H1 (cell line): ENCODE results near the gene PRDM2. TPM values are rescaled to one million over a fixed set of nuclear protein-coding genes. Genes with fewer than 3 reads are reported as not detected.

ENCODE experiments used
- GTF2F1 ChIP-seq: IDR thresholded peaks from 2 replicates; pipeline ENCODE4 v1.6.1; 2012; ENCODE audit warnings: low read depth, low read length, improper control_type of control experiment, borderline replicate concordance
- KDM4A ChIP-seq: IDR thresholded peaks from one replicate; pipeline ENCODE4 v1.7.1; 2012; ENCODE audit warnings: low read depth, mild to moderate bottlenecking, moderate library complexity, low read length, inconsistent platforms; ENCODE audit not compliant: severe bottlenecking
- RXRA ChIP-seq: IDR thresholded peaks from 2 replicates; pipeline ENCODE4 v1.6.1; 2011; ENCODE audit warnings: low read depth, mild to moderate bottlenecking, low read length, moderate library complexity; ENCODE audit not compliant: insufficient read depth
- SAP30 ChIP-seq: fragments of 300-600 bp; sonication (generic); IDR thresholded peaks from 2 replicates; pipeline ENCODE4 v1.7.1; 2012; ENCODE audit warnings: low read length, moderate library complexity, mild to moderate bottlenecking, inconsistent platforms; ENCODE audit not compliant: insufficient read depth, insufficient replicate concordance
- USF2 ChIP-seq: IDR thresholded peaks from 2 replicates; pipeline ENCODE4 v1.6.1; 2011; ENCODE audit warnings: low read length, improper control_type of control experiment
- polyA plus RNA-seq, 7 experiments: library from polyadenylated mRNA; depleted of rRNA in 3 of 7; stranded (reverse) in 5 of 7; unstranded in 2 of 7; fragments of >200 nt in 5 of 7; fragments of 200-250 nt in 2 of 7; gene quantifications; 1 replicate in 5 of 7; 2 replicates in 1 of 7; 4 replicates in 1 of 7; pipeline versions ENCODE4 v1.2.1 to v1.2.3, GENCODE V29; 2011 to 2013; ENCODE audit warnings: missing spikeins in 2 of 7, mixed read lengths in 2 of 7
- total RNA-seq: library from RNA; stranded (reverse); fragmentation: NEBNext Ultra II Directional; extraction: Animal tissue kit (Norgen Biotek cat#: 25700); gene quantifications from 2 replicates; pipeline ENCODE4 v1.2.1, GENCODE V29; 2021

The PRDM2 gene
- total and polyA plus RNA-seq, 2 of the 8 experiments (the other 6 are each of a cell fraction or from before 2014, with no cell fraction given) = 5.8 to 21.2 TPM

GRCh38 chr1:13661539-13661938 is 38.4 kb upstream of the PRDM2 start (continued):
- TF ChIP-seq USF2 (no peak), KDM4A (no peak), GTF2F1 (no peak), SAP30 (no peak), RXRA (no peak)
